ENCODE measurements around the gene SASH1.
"Not testable (repeated sequence)": the region's sequence is repeated elsewhere in the genome, so short reads cannot be mapped to it uniquely, and the experiment has no call there.

Gene SASH1

GRCh38 chr6:148365041-148365440 lies 22.4 kb downstream of the SASH1 start:
- no peak for DNase-seq (ENCODE audit: low read depth in 2 of 2)

- no peak for DNase-seq (ENCODE audit: low read depth in 2 of 2)
Observed at GRCh38 chr6:148367411-148368024, 24.9 kb downstream of the SASH1 start.

GRCh38 chr6:148370176-148370575 lies 27.5 kb downstream of the SASH1 start:
- DNase-seq (ENCODE audit: low read depth in 2 of 2): no peak

GRCh38 chr6:148374040-148374774 lies 31.6 kb downstream of the SASH1 start:
- no peak for DNase-seq (ENCODE audit: low read depth in 2 of 2)

GRCh38 chr6:148375401-148375800 lies 32.8 kb downstream of the SASH1 start:
- no peak for DNase-seq (ENCODE audit: low read depth in 2 of 2)

GRCh38 chr6:148379481-148379880 lies 36.8 kb downstream of the SASH1 start:
- no peak for DNase-seq (ENCODE audit: low read depth in 2 of 2)

- no peak for DNase-seq (ENCODE audit: low read depth in 2 of 2)
Observed at GRCh38 chr6:148379966-148380713, 37.5 kb downstream of the SASH1 start.

GRCh38 chr6:148382051-148382450 lies 39.4 kb downstream of the SASH1 start:
- DNase-seq (ENCODE audit: low read depth in 2 of 2): not testable (repeated sequence)

- no peak for DNase-seq (ENCODE audit: low read depth in 2 of 2)
Observed at GRCh38 chr6:148382861-148383260, 40.2 kb downstream of the SASH1 start.

GRCh38 chr6:148383658-148384368 lies 41.2 kb downstream of the SASH1 start:
- no peak for DNase-seq (ENCODE audit: low read depth in 2 of 2)

- no peak for DNase-seq (ENCODE audit: low read depth in 2 of 2)
Observed at GRCh38 chr6:148385379-148385778, 42.7 kb downstream of the SASH1 start.

GRCh38 chr6:148388521-148388920 lies 45.9 kb downstream of the SASH1 start:
- no peak for DNase-seq (ENCODE audit: low read depth in 2 of 2)

GRCh38 chr6:148389086-148389485 lies 46.4 kb downstream of the SASH1 start:
- DNase-seq (ENCODE audit: low read depth in 2 of 2): no peak

- DNase-seq (ENCODE audit: low read depth in 2 of 2): no peak
Observed at GRCh38 chr6:148389917-148390316, 47.3 kb downstream of the SASH1 start.

GRCh38 chr6:148392127-148392526 lies 49.5 kb downstream of the SASH1 start:
- DNase-seq (ENCODE audit: low read depth in 2 of 2): not testable (repeated sequence)

GRCh38 chr6:148392671-148393070 lies 50.0 kb downstream of the SASH1 start:
- DNase-seq (ENCODE audit: low read depth in 2 of 2): no peak

- no peak for DNase-seq (ENCODE audit: low read depth in 2 of 2)
Observed at GRCh38 chr6:148395583-148396101, 53.0 kb downstream of the SASH1 start.

GRCh38 chr6:148396411-148396810 lies 53.8 kb downstream of the SASH1 start:
- no peak for DNase-seq (ENCODE audit: low read depth in 2 of 2)

- no peak for DNase-seq (ENCODE audit: low read depth in 2 of 2)
Observed at GRCh38 chr6:148396926-148397325, 54.3 kb downstream of the SASH1 start.

- DNase-seq (ENCODE audit: low read depth in 2 of 2): no peak
Observed at GRCh38 chr6:148398244-148398643, 55.6 kb downstream of the SASH1 start.

- DNase-seq (ENCODE audit: low read depth in 2 of 2): no peak
Observed at GRCh38 chr6:148398678-148399077, 56.0 kb downstream of the SASH1 start.

- no peak for DNase-seq (ENCODE audit: low read depth in 2 of 2)
Observed at GRCh38 chr6:148401571-148401970, 58.9 kb downstream of the SASH1 start.
